ENCODE results near the gene TGDS.

TGDS gene

DNA sequence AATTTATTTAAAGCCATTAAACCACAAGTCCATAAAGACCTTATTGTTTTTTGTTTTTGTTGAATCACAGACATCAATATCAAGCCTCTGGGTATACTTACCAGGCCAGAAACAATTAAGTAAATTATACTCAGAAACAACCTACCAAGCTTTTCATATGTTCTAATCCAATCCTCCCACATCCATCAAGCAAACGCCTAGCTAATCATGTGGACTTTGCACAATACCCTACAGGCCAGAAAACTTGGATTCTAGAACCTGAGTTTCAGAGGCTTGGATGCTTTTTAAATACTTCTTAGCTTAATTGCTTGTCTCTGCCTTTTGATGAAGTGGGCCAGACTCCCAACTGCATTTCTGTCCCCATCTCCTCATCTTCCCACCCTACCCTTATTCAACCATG is 39.9 kb downstream of the TGDS start:
- Histone ChIP-seq H3K9me3 (ENCODE audit: severe bottlenecking) (no peaks in the 10 kb centered on the region), H3K4me3 (ENCODE audit: severe bottlenecking) (no peak overlapping the region), H3K27me3 (ENCODE audit: insufficient read depth, poor library complexity, severe bottlenecking) (no peaks in the 10 kb centered on the region), H3K36me3 (ENCODE audit: low read depth) (no peaks in the 10 kb centered on the region), H3K27ac (ENCODE audit: poor library complexity, severe bottlenecking) (no peak overlapping the region), H3K4me1 (ENCODE audit: insufficient read depth, poor library complexity, severe bottlenecking) (no peaks in the 10 kb centered on the region)
- ATAC-seq (ENCODE audit: low read depth), result no peak
- no peak for TF ChIP-seq CTCF (IDR thresholded peaks at IDR 0.05; ENCODE audit: poor library complexity, severe bottlenecking)
- DNase-seq (ENCODE audit: low spot score), result no peak

GRCh38 chr13:94553766-94554165 is 42.2 kb downstream of the TGDS start:
- ATAC-seq (ENCODE audit: low read depth), result no peak
- no peak for TF ChIP-seq CTCF (IDR thresholded peaks at IDR 0.05; ENCODE audit: poor library complexity, severe bottlenecking)
- H3K36me3 ChIP-seq (ENCODE audit: low read depth), result no peaks in the 10 kb centered on the region
- H3K27ac ChIP-seq (ENCODE audit: poor library complexity, severe bottlenecking), result no peak overlapping the region
- DNase-seq (ENCODE audit: low spot score), result no peak
- no peaks in the 10 kb centered on the region for H3K27me3 ChIP-seq (ENCODE audit: insufficient read depth, poor library complexity, severe bottlenecking)
- H3K4me1 ChIP-seq (ENCODE audit: insufficient read depth, poor library complexity, severe bottlenecking), result no peaks in the 10 kb centered on the region
- no peaks in the 10 kb centered on the region for H3K9me3 ChIP-seq (ENCODE audit: severe bottlenecking)
- no peak overlapping the region for H3K4me3 ChIP-seq (ENCODE audit: severe bottlenecking)

GRCh38 chr13:94552095-94552494 is 43.9 kb downstream of the TGDS start:
- Histone ChIP-seq H3K27me3 (ENCODE audit: insufficient read depth, poor library complexity, severe bottlenecking) (no peaks in the 10 kb centered on the region), H3K36me3 (ENCODE audit: low read depth) (no peaks in the 10 kb centered on the region), H3K4me1 (ENCODE audit: insufficient read depth, poor library complexity, severe bottlenecking) (peaks cover 2% of the 10 kb centered on the region), H3K27ac (ENCODE audit: poor library complexity, severe bottlenecking) (no peak overlapping the region), H3K4me3 (ENCODE audit: severe bottlenecking) (no peak overlapping the region), H3K9me3 (ENCODE audit: severe bottlenecking) (no peaks in the 10 kb centered on the region)
- no peak for TF ChIP-seq CTCF (IDR thresholded peaks at IDR 0.05; ENCODE audit: poor library complexity, severe bottlenecking)
- no peak for DNase-seq (ENCODE audit: low spot score)
- ATAC-seq (ENCODE audit: low read depth), result no peak

GRCh38 chr13:94550062-94550738 is 45.8 kb downstream of the TGDS start:
- Histone ChIP-seq H3K4me1 (ENCODE audit: insufficient read depth, poor library complexity, severe bottlenecking) (peaks cover 2% of the 10 kb centered on the region), H3K4me3 (ENCODE audit: severe bottlenecking) (peak overlapping the region; percentile 58), H3K27ac (ENCODE audit: poor library complexity, severe bottlenecking) (peak overlapping the region; percentile 81), H3K9me3 (ENCODE audit: severe bottlenecking) (no peaks in the 10 kb centered on the region), H3K27me3 (ENCODE audit: insufficient read depth, poor library complexity, severe bottlenecking) (no peaks in the 10 kb centered on the region), H3K36me3 (ENCODE audit: low read depth) (no peaks in the 10 kb centered on the region)
- ATAC-seq (ENCODE audit: low read depth) (peak; percentile 64), DNase-seq (ENCODE audit: low spot score) (no peak)
- no peak for TF ChIP-seq CTCF (IDR thresholded peaks at IDR 0.05; ENCODE audit: poor library complexity, severe bottlenecking)
